SKM-1 treated with dmso at 0.1 percent for 144 hours (cell line): ENCODE results near the gene JPH4.
A peak's percentile ranks its signal among the peaks of the same experiment; 100 is the strongest.
"Not testable (repeated sequence)": the region's sequence is repeated elsewhere in the genome, so short reads cannot be mapped to it uniquely, and the experiment has no call there.

Experiments
- DNase-seq: peaks from one replicate; lab custom pipeline; 2025; ENCODE audit not compliant: unreplicated experiment; lab: John Stamatoyannopoulos, UW

JPH4 gene

DNA sequence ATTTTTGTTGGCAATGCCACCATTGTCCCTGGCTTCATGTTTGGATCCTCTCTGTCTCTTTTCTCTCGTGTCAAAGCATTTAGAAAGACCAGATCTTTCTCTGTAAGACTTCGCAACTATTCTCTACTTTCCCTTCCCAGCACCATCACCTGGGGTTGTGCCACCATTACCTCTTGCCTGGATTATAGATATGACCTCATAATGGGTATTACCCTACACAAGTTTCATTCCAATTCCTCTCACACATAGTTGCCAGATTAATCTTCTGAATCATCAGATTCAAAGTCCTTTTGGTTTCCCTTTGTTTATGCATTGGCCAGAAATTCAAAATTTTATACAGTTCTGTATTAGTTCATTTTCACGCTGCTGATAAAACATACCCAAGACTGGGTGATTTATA lies 30.4 kb upstream of the JPH4 start:
- DNase-seq, result no peak

DNA sequence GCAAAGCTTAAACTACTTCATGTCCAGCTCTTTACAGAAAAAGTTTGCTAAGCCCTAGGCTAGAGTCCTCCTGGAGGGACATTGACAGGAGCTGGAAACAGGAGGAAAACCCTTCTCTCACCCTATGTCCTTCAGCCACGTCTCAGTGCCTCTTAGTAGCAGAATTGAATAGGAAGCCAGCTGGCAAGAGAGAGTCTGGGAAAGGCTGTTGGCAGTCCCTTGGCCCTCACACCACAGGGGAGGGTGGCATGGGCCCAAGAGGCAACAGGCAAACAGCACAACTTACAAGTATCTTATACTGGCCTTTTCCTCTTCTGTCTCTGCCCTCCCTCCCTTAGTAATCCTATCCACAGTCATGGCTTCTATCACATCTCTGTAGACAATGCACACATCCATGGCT lies 29.9 kb upstream of the JPH4 start:
- DNase-seq, result no peak

DNA sequence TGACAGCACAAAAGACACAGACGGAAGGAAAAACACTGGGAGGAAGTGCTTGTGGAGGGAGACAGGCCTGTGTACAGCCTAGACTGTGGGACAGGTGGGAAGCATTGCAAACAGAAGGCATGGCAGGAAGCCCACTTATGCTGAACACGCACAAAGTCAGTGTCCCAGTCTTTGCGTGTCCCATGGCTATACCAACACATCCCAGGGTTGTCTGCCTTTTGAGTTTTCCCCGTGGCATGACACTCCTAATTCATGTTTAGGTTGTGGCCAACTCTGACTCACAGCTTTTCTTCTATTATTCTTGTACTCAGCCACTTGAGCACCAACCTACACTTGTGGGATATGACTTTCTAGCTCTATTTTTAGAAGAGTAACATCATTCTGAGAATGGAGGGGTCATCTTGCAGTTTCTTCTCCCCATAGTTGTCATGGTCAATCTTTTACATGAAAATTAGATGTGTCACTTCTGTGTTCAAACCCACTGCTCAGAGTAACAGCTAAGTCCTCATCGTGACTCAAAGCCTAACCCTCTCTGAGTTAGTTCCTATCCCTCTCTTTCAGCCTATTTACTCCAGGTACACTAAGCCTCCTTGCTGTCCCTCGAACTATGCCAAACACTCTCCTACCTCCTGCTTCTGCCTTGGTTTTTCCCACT lies 27.5 kb upstream of the JPH4 start:
- DNase-seq, result no peak

DNA sequence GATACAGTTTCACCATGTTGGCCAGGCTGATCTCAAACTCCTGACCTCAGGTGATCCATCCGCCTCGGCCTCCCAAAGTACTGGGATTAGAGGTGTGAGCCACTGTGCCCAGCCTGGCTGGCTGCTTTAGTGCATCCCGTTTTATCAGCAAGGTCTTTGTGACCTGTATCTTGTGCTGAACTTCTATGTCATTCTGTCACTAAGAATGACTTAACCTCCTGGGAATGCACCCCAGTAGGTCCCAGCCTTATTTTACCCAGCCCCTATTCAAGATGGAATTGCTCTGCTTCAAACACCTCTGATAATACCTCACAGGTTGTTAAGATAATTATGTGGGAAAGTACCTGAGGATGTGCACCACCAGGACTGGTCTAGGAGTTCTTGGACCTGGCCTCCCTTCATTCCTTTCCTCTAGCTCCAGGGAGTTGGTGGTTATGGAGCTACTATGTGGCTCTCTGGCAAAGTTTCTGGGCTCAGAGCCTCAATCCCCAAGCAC lies 26.1 kb upstream of the JPH4 start:
- DNase-seq, result no peak

DNA sequence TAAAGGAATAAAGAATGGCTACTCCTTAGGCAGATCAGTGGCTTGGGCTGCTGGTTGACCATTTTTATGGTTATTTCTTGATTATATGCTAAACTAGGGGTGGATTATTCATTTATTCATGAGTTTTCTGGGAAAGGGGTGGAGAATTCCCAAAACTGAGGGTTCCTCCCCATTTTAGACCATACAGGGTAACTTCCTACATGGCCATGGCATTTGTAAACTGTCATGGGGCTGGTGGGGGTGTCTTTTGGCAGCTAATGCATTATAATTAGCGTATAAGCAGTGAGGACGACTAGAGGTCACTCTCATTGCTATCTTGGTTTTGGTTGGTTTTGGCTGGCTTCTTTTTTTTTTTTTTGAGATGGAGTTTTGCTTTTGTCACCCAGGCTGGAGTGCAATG lies 25.6 kb upstream of the JPH4 start:
- DNase-seq, result no peak

DNA sequence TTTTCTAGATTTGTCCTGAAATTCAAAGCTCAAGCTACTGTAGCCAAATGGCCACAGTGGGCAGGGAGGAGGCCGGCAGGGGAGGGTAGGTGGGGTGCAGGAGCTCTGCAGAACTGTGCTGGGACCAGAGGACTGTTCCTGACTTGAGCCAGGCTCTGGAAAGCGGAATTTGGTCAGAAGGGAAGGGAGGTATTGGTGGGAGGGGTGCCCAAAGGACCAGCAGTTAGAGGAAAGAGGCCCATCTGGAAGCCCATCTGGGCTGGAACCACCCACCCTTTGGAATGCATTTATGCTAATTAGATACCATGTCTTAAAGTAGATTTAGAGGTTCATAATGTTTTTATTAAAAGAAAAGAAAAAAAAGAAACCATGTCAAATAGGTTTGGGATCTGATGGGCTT lies 24.5 kb upstream of the JPH4 start:
- no peak for DNase-seq

DNA sequence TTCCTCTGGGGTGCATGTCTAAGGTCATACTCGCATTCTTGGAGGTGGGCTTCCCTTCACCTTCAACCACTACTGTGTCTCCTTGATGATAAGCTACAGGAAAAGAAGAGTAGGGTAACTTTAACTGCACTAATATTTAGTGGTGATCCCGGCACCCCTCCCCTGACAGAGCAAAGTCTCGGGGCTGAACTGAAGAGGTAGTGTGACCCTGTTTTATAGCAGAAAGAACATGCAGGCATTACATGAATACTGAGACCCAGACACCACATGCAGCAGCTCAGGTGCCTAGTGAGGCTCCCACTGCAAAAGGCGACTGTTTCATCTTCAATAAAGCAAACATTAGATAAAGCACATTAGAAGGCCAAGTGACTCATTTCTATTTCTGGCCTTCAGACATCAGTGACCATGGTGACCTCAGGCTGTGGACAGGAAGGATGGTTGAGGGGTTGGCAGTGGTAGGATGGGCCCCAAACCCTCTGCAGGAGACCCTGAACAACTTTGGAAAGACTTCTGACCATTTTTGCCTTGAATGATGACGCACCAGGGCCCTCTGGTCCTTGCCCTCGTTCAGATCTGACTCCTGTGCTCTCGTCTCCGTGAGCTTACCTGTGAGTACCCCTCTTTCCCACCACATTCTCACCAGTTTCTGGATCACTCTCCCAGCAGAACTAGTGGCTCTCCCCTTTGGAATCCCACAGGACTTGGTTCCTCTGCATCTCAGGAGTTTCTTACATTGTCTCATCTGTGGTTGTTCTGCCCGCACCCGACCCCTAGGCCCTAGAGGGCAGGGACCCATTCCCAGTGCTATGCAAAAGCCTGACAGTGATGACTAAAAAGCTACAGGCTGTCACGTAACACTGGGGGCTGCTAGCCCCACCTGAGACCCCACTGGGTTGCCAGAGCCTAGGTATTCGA lies 23.8 kb upstream of the JPH4 start:
- no peak for DNase-seq

DNA sequence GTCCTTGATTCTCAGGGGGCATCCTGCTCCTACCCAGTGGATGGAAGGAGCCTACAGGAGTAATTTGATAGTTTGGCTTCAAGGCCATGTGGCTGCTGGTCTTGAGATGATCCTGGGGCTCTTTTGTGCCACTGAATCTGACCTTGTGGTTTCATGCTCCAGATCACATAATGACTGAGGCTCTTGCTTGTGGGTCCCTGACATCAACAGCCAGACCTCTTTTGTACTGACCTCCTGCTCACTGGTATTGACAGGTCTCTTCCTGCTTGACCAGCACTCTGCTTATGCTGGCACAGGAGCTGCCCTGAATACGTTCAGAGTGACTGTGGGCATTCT lies 23.2 kb upstream of the JPH4 start:
- DNase-seq, result no peak

DNA sequence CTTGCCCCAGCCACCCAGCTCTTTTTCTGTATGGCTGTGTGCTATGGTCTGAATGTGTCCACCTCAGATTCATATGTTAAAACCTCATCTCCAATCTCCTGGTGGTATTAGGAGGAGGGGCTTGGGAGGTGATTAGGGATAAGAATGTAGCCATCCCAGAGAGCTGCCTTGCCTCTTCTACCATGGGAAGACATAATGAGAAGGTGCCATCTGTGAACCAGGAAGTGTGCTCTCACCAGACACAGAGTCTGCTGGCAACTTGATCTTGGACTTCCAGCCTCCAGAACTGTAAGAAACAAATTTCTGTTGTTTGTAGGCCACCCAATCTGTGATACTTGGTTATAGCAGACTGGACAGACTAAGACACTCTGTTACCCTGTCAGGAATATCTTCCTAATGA lies 22.8 kb upstream of the JPH4 start:
- DNase-seq, result no peak

DNA sequence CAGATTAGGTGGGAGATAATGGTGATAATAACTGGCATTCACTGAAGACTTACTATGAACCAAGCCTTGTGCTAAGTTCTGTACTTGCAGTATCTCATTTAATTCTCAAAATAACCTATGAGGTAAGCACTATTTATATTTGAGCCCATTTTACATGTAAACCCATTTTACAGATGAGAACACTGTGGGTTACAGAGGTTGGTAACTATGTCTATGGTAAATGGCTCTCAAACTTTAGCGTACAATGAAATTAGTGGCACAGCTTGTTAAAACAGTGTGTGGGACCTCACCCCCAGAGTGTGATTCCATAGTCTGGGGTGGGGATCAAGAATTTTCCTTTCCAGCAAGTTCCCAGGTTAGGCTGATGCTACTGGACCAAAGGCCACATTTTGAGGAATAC lies 22.2 kb upstream of the JPH4 start:
- no peak for DNase-seq

DNA sequence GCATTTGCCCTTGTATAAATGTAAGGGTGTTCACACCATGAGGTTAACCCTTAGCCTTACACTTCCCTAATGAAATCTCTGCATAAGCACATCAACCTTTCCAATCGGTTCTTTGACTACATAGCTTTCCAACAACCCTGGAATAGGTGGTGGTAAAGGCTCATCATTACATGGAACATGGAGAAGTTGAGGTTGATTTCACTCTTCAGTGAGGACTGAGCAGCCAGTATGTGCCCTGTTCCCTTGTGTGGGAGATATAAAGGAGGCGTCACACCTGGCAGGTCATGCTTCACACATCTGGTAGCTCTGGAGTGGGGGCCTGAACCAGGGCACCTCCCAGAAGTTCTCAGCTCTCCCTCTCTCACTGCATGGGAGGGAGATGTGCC lies 21.7 kb upstream of the JPH4 start:
- DNase-seq, result no peak

DNA sequence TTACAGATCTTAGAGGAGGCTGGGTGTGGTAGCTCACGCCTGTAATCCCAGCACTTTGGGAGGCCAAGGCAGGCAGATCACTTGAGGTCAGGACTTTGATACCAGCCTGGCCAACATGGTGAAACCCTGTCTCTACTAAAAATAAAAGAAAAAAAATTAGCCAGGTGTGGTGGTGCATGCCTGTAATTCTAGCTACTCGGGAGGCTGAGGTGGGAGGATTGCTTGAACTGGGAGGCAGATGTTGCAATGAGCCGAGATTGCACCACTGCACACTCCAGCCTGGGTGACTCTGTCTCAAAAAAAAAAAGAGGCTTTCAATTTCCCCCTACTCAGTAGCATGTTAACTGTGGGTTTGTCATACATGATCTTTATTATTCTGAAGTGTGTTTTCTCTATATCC lies 15.6 kb upstream of the JPH4 start:
- DNase-seq, result not testable (repeated sequence)

DNA sequence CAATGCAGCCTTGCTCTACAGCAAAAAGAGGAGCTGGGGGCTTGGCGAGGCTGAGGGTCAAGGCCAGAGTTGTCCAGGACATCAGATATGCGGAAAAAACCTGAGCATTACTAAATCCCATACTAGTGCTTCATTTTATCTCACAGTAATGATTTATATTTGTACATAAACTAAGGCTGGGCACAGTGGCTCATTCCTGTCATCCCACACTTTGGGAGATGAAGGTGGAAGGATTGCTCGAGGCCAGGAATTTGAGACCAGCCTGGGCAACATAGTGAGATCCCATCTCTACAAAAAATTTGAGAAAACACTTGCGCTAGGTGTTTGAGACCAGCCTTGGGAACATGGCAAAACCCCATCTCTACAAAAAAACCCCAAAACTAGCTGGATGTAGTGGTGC lies 11.6 kb upstream of the JPH4 start:
- DNase-seq, result no peak

DNA sequence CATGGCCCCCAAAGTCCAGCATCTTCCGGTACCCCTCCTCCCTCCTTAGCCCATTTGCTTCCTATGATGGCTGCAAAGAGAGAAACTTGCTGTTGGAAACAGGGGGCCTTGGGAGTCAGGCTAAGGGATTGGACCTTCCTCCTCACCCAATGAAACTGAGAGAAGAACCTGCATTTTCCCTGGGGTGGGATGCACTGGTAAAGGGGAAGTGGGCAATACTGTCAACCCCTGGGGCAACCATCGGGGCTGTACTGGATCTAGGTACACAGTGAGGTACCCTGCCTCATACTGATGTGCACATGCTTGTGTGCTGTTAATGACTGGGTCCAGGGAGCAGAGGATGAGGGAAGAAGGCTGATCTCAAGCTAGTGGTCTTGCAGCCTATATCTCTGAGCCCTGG lies 11.0 kb upstream of the JPH4 start:
- DNase-seq, result no peak

DNA sequence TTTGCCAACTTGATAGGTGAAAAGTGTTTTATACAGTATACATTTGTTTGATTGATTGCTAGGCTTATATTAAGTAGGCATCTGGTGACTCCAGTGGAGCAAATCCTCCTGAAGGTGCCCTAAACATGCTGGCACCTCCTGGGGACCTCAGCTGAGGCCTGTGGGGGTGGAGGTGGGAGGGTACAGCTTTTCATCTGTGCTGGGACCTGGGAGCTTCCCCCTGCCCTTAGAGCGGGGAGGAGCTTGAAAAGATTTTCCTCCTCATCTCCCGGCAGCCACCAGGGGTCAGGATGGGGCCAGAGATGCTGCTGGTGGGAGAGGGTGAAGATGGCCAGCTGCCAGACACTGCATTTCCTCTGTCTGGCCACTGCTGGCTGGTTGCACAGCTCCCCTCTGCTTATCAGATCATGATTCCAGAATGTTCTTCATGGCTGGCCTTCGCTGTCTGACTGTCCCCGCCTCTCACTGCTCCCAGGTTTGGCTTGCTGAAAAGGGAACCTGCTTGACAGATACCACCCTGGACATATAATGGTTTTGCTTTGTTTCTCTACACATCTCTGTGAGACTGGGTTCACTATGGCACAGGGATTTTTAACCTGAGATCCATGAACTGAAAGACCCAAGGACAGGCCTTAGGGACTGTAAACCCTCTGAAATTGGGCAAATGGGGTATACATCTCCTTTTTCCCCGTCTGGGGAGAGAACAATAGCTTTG lies 10.5 kb upstream of the JPH4 start:
- peak; percentile 60 for DNase-seq

DNA sequence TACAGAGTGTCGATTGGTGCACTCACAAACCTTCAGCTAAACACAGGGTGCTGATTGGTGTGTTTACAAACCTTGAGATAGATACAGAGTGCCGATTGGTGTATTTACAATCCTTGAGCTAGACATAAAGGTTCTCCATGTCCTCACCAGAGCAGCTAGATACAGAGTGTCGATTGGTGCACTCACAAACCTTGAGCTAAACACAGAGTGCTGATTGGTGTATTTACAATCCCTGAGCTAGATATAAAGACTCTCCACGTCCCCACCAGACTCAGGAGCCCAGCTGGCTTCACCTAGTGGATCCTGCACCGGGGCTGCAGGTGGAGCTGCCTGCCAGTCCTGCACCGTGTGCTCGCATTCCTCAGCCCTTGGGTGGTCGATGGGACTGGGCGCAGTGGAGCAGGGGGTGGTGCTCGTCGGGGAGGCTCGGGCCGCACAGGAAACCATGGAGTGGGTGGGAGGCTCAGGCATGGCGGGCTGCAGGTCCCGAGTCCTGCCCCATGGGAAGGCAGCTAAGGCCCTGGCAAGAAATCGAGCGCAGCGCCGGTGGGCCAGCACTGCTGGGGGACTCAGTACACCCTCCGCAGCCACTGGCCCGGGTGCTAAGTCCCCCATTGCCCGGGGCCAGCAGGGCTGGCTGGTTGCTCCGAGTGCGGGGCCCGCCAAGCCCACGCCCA lies 6.1 kb upstream of the JPH4 start:
- not testable (repeated sequence) for DNase-seq

DNA sequence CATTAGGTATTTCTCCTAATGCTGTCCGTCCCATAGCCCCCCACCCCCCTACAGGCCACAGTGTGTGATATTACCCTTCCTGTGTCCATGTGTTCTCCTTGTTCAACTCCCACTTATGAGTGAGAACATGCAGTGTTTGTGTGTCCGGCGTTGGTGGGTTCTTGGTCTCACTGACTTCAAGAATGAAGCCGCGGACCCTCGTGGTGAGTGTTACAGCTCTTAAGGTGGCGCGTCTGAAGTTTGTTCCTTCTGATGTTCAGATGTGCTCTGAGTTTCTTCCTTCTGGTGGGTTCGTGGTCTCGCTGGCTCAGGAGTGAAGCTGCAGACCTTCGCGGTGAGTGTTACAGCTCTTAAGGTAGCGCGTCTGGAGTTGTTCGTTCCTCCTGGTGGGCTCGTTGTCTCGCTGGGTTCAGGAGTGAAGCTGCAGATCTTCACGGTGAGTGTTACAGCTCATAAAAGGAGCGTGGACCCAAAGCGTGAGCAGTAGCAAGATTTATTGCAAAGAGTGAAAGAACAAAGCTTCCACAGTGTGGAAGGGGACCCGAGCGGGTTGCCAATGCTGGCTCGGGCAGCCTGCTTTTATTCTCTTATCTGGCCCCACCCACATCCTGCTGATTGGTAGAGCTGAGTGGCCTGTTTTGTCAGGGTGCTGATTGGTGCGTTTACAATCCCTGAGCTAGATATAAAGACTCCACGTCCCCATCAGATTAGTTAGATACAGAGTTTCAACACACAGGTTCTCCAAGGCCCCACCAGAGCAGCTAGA lies 5.4 kb upstream of the JPH4 start:
- not testable (repeated sequence) for DNase-seq

DNA sequence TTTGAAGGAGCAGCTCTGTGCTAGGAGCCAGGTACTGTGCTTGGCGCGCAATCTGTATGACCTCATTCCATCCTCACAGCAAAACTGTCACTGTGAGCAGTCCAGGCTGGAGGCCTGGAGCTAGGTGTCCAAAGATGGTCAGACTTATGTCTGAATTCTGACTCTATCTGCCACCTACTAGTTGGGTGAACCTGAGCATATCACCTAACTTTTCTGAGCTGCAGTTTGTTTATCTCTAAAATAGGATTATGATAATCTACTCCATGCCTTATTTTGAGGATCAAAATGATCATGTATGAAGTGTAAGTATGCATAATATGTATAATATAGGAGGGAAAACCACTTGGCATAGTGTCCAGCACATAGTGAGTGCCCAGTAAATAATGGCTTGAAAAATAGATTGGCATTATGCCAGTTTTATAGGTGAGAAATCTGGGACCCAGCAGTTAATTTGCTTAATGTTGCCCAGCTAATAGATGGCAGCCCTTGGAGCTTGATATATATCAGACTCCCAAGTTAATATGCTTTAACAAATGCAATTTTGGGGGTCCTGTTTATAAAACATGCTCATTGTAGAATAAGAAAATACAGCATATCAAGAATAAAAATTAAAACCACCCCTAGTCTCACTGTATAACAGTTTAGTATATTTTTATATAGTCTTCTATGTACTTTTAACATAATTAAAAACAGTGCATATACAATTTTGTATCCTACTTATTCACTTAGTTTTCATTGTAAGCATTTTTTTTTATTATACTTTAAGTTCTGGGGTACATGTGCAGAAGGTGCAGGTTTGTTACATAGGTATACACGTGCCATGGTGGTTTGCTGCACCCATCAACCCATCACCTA lies 4.5 kb upstream of the JPH4 start:
- DNase-seq, result no peak

DNA sequence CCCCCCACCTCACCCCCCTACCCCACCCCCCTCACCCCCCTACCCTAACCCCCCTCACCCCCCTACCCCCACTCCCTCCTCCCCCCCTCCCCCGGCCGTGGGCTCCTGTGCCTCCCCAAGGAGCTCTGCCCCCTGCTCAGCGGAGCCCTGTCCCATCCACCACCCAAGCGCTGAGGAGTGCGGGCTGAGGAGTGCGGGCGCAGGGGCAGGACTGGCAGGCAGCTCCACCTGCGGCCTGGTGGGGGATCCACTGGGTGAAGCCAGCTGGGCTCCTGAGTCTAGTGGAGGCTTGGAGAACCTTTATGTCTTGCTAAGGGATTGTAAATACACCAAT lies 2.3 kb upstream of the JPH4 start:
- no peak for DNase-seq
